Measurements from ENCODE around the gene KCNK13.
"Not testable (repeated sequence)": the region's sequence is repeated elsewhere in the genome, so short reads cannot be mapped to it uniquely, and the experiment has no call there.

The KCNK13 gene

GRCh38 chr14:90062127-90062794 lies 467 bp downstream of the KCNK13 start:
- DNase-seq = peak; percentile 73

- no peak for DNase-seq
Measured at GRCh38 chr14:90062822-90063539, 1.2 kb downstream of the KCNK13 start.

DNA sequence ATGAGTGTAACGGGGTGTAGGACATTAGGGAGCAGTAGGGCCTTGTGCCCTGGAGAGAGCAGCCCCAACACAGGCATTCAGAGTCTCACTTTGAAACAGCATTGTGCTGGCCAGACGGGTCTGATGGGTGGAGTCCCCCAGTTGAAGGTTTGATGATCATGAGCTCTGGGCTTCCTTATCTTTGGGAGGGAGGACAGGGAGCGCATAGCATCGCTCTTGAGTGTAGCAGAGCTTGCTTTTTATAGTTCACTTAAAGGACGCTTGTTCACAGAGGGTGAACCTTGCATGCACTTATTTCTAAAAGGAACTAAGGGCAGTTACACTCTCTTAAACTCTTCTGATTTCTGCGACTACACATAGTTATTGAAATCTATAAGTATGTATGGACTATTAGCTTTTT lies 10.6 kb downstream of the KCNK13 start:
- DNase-seq = no peak

DNA sequence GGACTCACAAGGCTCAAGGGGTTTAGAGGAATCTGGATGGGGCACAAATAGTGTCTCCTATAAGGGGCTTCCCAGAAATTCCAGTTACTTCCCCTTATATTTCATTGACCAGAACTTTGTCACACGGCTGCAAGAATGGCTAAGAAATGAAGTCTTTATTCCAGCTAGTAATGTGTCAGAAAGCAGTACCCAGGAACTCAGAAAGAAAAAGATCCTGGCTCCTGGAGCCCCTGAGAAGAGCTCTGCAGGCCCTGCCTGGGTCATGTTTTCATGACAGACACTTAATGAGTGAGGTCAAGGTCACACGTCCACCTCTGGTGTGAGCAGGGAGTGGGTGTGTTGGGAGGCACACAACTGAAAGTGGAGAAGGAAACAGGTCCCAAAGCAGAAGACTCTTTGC lies 17.8 kb downstream of the KCNK13 start:
- no peak for DNase-seq

- no peak for DNase-seq
Measured at GRCh38 chr14:90087433-90087832, 25.6 kb downstream of the KCNK13 start.

GRCh38 chr14:90088176-90088575 lies 26.4 kb downstream of the KCNK13 start:
- no peak for DNase-seq

GRCh38 chr14:90089486-90089885 lies 27.7 kb downstream of the KCNK13 start:
- DNase-seq = not testable (repeated sequence)

- peak; percentile 12 for DNase-seq
Measured at GRCh38 chr14:90091393-90091792, 29.6 kb downstream of the KCNK13 start.

DNA sequence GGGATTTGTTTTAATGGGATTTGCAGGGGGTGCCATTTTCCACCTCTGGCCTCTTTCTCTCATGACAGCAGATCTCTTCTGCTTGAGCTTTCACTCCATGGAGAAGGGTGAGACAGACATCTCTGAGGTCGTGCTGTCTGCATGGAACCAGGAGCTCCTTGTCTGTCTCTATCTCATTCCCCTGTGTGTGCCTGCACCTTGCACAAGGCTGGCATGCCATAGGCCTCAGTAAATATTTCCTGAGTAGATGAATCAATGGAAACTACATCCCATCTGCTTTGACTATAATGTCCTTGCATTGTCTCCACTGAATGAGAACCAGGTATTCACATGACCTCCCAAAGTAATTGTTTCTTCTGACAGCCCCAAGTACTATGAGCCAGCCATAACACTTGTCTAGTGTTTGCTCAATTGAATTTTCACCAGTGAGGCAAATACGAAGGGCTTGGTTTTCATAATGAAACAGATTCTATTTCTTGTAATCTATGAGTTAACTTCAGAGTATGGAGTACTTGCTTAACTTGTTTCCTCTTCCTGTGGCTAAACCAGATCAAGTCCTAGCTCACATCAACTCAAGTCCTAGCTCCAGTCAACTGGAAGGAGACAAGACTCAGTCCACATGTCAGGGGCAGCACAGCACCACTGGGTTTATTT lies 32.3 kb downstream of the KCNK13 start:
- DNase-seq = peak; percentile 14

- no peak for DNase-seq
Measured at GRCh38 chr14:90095096-90095495, 33.3 kb downstream of the KCNK13 start.

- no peak for DNase-seq
Measured at GRCh38 chr14:90096566-90096965, 34.8 kb downstream of the KCNK13 start.

DNA sequence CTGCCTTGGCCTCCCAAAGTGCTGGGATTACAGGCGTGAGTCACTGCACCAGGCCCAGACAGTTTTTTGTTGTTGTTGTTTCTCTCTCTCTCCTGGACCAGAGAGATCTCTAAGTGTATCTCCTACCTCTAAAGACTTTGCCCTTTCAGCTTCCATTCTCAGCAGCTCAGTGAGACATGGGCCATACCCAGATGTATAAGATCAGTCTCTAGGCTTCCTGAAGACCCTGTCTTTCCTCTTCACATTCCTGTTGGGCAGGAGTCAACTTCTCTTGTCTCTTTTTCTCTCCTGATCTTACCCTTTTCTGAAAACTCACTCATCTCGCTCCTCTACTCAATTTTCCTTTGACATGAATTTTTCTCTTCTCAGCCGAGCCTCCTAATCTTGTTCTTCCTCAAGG lies 42.0 kb downstream of the KCNK13 start:
- no peak for DNase-seq

- DNase-seq = no peak
Measured at GRCh38 chr14:90105756-90106155, 44.0 kb downstream of the KCNK13 start.

DNA sequence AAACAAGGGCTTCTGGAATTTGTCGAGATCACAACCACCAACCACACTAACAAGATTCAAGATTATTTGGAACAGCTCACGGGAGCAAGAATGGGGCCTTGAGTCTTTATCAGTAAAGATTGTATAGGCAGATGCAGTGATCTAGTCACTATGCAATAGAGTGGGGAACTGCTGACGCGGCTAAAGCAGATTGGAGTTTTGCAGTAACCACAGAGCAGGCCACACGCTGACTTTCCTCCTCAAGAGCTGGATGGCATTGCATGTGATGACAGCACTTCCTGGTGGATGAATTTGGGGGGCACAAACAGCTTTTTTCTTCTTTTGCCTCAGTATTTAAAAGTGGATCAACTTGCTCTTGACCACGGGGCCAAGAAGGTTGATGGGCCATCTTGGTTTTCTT lies 46.0 kb downstream of the KCNK13 start:
- no peak for DNase-seq

GRCh38 chr14:90109858-90110257 lies 48.1 kb downstream of the KCNK13 start:
- DNase-seq = no peak

DNA sequence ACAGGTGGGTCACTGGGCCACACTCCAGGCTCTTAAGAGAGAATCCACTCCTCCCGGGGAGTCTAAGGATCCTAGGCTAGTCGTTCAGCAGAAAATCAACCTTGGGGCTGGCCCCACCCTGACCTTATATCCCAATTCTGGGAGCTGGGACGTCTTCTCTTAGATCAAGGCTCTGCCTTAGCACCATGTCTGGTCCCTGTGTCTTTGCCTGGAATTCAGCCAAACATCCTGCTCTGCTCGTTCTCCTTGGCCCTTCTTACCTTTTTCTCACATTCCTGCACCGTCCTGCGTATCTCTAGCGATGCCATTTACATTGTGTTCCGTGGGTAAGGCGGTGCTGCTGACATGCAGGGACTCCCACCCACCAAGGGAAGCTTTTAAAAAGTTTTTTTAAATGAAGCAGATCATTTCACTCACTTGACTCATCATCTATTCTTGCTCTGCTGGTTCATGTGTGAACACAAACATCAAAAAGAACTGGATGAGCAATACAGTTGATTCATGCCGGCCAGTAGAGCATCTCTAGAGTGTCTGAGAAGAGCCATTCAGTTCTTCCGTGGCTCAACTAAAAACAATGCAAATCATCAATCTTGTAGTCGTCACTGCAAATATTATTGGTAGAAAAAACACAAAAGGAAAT lies 50.2 kb downstream of the KCNK13 start:
- no peak for DNase-seq

DNA sequence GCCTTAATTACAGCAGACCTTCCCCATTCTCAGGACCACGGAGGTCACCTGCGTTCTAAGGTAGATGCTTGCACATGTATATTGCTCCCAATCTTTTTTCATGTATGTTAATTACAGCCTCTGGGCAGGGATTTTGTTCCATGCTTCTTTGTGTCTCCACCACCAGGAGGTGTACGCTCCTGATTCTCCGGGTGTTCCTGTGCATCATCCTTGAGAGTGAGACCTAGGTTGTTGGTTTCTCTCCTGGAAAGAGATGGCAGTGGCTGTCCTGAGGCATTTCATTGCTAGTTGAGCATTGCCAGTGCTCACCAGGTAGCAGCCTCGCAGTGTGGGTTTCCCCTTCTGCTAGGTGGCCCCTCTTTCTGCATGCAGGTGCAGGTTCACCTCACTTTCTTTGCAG lies 52.8 kb downstream of the KCNK13 start:
- DNase-seq = no peak

- no peak for DNase-seq
Measured at GRCh38 chr14:90115780-90116179, 54.0 kb downstream of the KCNK13 start.

DNA sequence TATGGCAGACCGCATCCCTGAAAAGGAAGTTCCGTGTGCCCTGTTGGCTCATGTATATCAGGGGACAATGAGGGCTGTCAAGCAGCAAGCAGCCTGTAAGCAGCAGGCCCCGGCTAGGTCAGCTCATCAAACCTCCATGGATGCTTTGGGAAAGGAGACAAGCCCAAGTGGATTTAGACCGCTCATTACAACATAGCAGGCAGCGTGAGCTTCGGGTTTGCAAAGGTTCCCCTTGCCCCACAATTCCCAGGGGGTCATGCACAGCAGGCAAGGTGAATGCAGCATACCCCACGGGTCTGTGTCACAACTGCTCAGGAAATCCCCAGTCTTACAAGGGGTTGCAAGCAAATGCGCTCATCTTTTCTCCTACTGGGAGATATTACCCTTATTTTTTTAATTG lies 54.6 kb downstream of the KCNK13 start:
- no peak for DNase-seq

- no peak for DNase-seq
Measured at GRCh38 chr14:90118027-90118426, 56.2 kb downstream of the KCNK13 start.

DNA sequence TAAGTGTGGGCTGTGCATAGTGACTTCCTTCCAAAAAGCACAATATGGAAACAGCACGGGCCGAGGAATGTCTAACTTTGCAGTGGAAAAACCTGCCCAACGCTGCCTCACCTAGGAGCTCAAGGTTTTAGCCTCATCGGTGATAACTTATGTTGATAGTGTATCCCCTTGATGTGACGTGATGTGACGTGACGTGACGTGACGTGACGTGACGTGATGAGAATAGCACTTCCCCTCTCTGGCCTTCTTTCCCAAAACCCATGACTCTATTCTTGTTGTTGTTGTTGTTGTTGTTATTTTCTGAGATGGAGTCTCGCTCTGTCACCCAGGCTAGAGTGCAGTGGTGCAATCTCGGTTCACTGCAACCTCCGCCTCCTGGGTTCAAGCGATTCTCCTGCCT lies 64.5 kb downstream of the KCNK13 start:
- no peak for DNase-seq

DNA sequence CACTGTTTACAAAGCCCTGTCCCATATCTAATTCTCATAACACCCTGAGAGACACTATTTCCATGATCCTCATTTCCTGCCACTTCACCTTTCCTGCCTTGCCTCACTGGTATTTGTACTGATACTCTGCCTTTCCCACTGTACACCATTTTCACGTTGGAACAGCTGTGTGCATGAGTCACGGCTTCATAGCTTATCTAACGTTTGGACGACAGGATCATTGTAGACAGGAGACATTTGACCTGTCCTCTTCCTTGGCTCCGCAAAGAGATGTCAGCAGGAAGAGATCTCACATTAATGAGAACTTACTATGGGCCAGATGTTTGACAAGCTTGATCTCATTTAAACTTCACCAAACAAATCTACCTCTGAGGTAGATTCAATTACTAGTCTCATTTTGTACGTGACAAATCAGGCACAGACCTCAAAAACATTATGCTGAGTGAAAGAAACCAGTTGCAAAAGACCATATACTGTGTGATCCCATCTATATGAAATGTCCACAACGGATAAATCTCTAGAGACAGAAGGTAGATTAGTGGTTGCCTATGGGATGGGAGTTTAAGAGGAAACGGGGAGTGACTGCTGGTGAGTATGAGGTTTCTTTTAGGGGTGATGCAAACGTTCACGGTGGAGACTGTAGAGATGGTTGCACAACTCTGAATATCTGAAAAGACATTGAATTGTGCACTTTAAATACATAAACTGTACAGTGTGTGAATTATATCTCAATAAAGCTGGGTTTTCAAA lies 71.2 kb downstream of the KCNK13 start:
- DNase-seq = no peak

- no peak for DNase-seq
Measured at GRCh38 chr14:90136904-90137303, 75.1 kb downstream of the KCNK13 start.
